Erythroblast (primary cell): ENCODE data around the gene RAD51D.
A peak's percentile ranks its signal among the peaks of the same experiment; 100 is the strongest.
"Not testable (repeated sequence)": the region's sequence is repeated elsewhere in the genome, so short reads cannot be mapped to it uniquely, and the experiment has no call there.

Experiments used
- DNase-seq, 2 experiments: peaks; one replicate each; lab custom pipeline; 2025; lab: John Stamatoyannopoulos, UW
- GATA1 ChIP-seq: IDR thresholded peaks from 2 replicates; pipeline ENCODE4 v1.6.1; 2011; ENCODE audit warnings: low read depth, mild to moderate bottlenecking, control low read depth, low read length, moderate library complexity
- POLR2A ChIP-seq: IDR thresholded peaks from 2 replicates; pipeline ENCODE4 v1.6.1; 2011; ENCODE audit warnings: mild to moderate bottlenecking, low read length

RAD51D gene

GRCh38 chr17:35095741-35096140 is 23.9 kb downstream of the RAD51D start:
- DNase-seq, result no peak
- no peak for TF ChIP-seq POLR2A
- no peak for TF ChIP-seq GATA1

GRCh38 chr17:35094902-35095301 is 24.8 kb downstream of the RAD51D start:
- peak in 1 of 2 experiments; percentile 12 for DNase-seq
- TF ChIP-seq GATA1 (no peak), POLR2A (no peak)

GRCh38 chr17:35090707-35091106 is 29.0 kb downstream of the RAD51D start:
- DNase-seq, result not testable (repeated sequence)

GRCh38 chr17:35089586-35090296 is 29.9 kb downstream of the RAD51D start:
- peak in 1 of 2 experiments; percentile 55 for DNase-seq
- TF ChIP-seq POLR2A (no peak), GATA1 (no peak)

GRCh38 chr17:35088881-35089585 is 30.6 kb downstream of the RAD51D start:
- TF ChIP-seq POLR2A (peak; percentile 58), GATA1 (no peak)
- peak; percentile 90 to 96 for DNase-seq

- DNase-seq, result peak; percentile 75 to 79
- no peak for TF ChIP-seq GATA1
- peak; percentile 50 for TF ChIP-seq POLR2A
These were observed 31.2 kb downstream of the RAD51D start for GRCh38 chr17:35088356-35088880.

- no peak for DNase-seq
- TF ChIP-seq POLR2A, result no peak
- no peak for TF ChIP-seq GATA1
These were observed 31.8 kb downstream of the RAD51D start for GRCh38 chr17:35087731-35088355.

GRCh38 chr17:35086931-35087573 is 32.6 kb downstream of the RAD51D start:
- peak; percentile 30 to 50 for DNase-seq
- TF ChIP-seq POLR2A (no peak), GATA1 (no peak)

- TF ChIP-seq GATA1 (no peak), POLR2A (no peak)
- no peak for DNase-seq
These were observed 33.5 kb downstream of the RAD51D start for GRCh38 chr17:35086164-35086563.

GRCh38 chr17:35084987-35085386 is 34.7 kb downstream of the RAD51D start:
- no peak for DNase-seq
- TF ChIP-seq GATA1 (no peak), POLR2A (no peak)

- peak; percentile 27 to 51 for DNase-seq
- TF ChIP-seq GATA1, result no peak
- TF ChIP-seq POLR2A, result no peak
These were observed 36.6 kb downstream of the RAD51D start for GRCh38 chr17:35083071-35083470.

- DNase-seq, result peak; percentile 69 to 73
- peak; percentile 20 for TF ChIP-seq POLR2A
- no peak for TF ChIP-seq GATA1
These were observed 37.5 kb downstream of the RAD51D start for GRCh38 chr17:35082073-35082657.

GRCh38 chr17:35081638-35082037 is 38.0 kb downstream of the RAD51D start:
- DNase-seq, result no peak
- TF ChIP-seq GATA1, result no peak
- TF ChIP-seq POLR2A, result no peak

GRCh38 chr17:35080536-35080935 is 39.1 kb downstream of the RAD51D start:
- no peak for DNase-seq
- TF ChIP-seq POLR2A (no peak), GATA1 (no peak)
